H1 (cell line): ENCODE results near the gene DYNLT1. TPM values are rescaled to one million over a fixed set of nuclear protein-coding genes. Genes with fewer than 3 reads are reported as not detected.

ENCODE experiments used
- CTCF ChIA-PET: fragments of 300-600 bp; sonication (Branson Sonifier 250); formaldehyde crosslinking; loops from one replicate; lab custom pipeline; 2021; ENCODE audit not compliant: partially characterized antibody; lab: Charles Lee
- POLR2A ChIA-PET: fragments of 300-600 bp; sonication (Branson Sonifier 250); formaldehyde crosslinking; loops from one replicate; lab custom pipeline; 2021; ENCODE audit warnings: inconsistent platforms; ENCODE audit not compliant: partially characterized antibody; lab: Charles Lee
- DNase-seq, 2 experiments: peaks; one replicate each; pipeline versions ENCODE4 v3.0.0 to v3.0.0-alpha.2; 2010 to 2022; ENCODE audit warnings: low spot score in 2 of 2, low read depth in 1 of 2, mixed read lengths in 1 of 2
- FAIRE-seq: peaks from 2 replicates; lab custom pipeline; 2011; peaks lifted over from hg19 to GRCh38; lab: Jason Lieb, UNC
- H2AFZ ChIP-seq: 2 replicates; pipeline ENCODE4 v1.8.1; 2012; ENCODE audit warnings: low read length, inconsistent platforms
- H2AK5ac ChIP-seq: 2 replicates; pipeline ENCODE4 v1.6.1; 2013; ENCODE audit warnings: low read depth, low read length
- H2BK120ac ChIP-seq: replicated peaks from 2 replicates; pipeline ENCODE3; 2013; ENCODE audit warnings: low read depth, low read length, inconsistent platforms
- H2BK12ac ChIP-seq: 2 replicates; pipeline ENCODE4 v1.6.1; 2013; ENCODE audit warnings: low read depth, low read length
- H2BK15ac ChIP-seq: 2 replicates; pipeline ENCODE4 v1.6.1; 2013; ENCODE audit warnings: low read length
- H2BK20ac ChIP-seq: 2 replicates; pipeline ENCODE4 v1.6.1; 2013; ENCODE audit warnings: low read length
- H2BK5ac ChIP-seq: 2 replicates; pipeline ENCODE4 v1.6.1; 2013; ENCODE audit warnings: low read depth, low read length
- H3K14ac ChIP-seq: 2 replicates; pipeline ENCODE4 v1.6.1; 2013; ENCODE audit warnings: inconsistent platforms; ENCODE audit not compliant: insufficient read length
- H3K18ac ChIP-seq: 2 replicates; pipeline ENCODE4 v1.6.1; 2013; ENCODE audit warnings: low read length; ENCODE audit errors: extremely low read depth
- H3K23ac ChIP-seq: 2 replicates; pipeline ENCODE4 v1.6.1; 2013; ENCODE audit warnings: inconsistent platforms; ENCODE audit not compliant: insufficient read length
- H3K23me2 ChIP-seq: 2 replicates; pipeline ENCODE4 v1.6.1; 2013; ENCODE audit warnings: low read depth, low read length
- H3K27ac ChIP-seq: 2 replicates; pipeline ENCODE4 v1.6.1; 2011; ENCODE audit warnings: low read depth, low read length, inconsistent platforms
- H3K27me3 ChIP-seq, 4 experiments: replicated peaks in 1 of 4; 1 replicate in 1 of 4; 2 replicates in 3 of 4; pipeline versions ENCODE4 v1.6.1 to v1.8.1; 2011 to 2013; ENCODE audit warnings: low read length in 3 of 4, mild to moderate bottlenecking in 3 of 4, inconsistent platforms in 2 of 4, mixed read lengths in 2 of 4, moderate library complexity in 1 of 4; ENCODE audit not compliant: control insufficient read depth in 3 of 4, insufficient read depth in 3 of 4; ENCODE audit errors: extremely low read depth in 1 of 4
- H3K36me3 ChIP-seq, 4 experiments: 2 replicates each; pipeline versions ENCODE4 v1.6.1 to v1.8.1; 2011 to 2013; ENCODE audit warnings: mild to moderate bottlenecking in 4 of 4, low read length in 3 of 4, moderate library complexity in 2 of 4, control low read depth in 1 of 4, inconsistent platforms in 1 of 4; ENCODE audit not compliant: insufficient read depth in 4 of 4, control insufficient read depth in 2 of 4
- H3K4ac ChIP-seq: replicated peaks from 2 replicates; pipeline ENCODE3; 2013; ENCODE audit warnings: low read length, low read depth, mixed read lengths, inconsistent platforms; ENCODE audit not compliant: insufficient read length
- H3K4me1 ChIP-seq, 4 experiments: replicated peaks in 1 of 4; 1 replicate in 1 of 4; 2 replicates in 3 of 4; pipeline versions ENCODE4 v1.6.1 to v1.8.1; 2011 to 2013; ENCODE audit warnings: low read length in 3 of 4, inconsistent platforms in 2 of 4, mixed read lengths in 1 of 4; ENCODE audit not compliant: insufficient read depth in 4 of 4, control insufficient read depth in 3 of 4
- H3K4me2 ChIP-seq, 2 experiments: 2 replicates each; pipeline versions ENCODE4 v1.6.1 to v1.8.1; 2011 to 2013; ENCODE audit warnings: low read depth in 2 of 2, low read length in 2 of 2, control low read depth in 1 of 2, inconsistent platforms in 1 of 2, mild to moderate bottlenecking in 1 of 2; ENCODE audit not compliant: insufficient read depth in 1 of 2
- H3K4me3 ChIP-seq, 4 experiments: fragments of 200-600, 300-600 bp in 1 of 4; sonication (generic), shearing (Covaris generic), sonication (Bioruptor Twin) in 1 of 4; 2 replicates each; pipeline versions ENCODE4 v1.5.1 to v1.8.1; 2011 to 2016; ENCODE audit warnings: low read length in 4 of 4, low read depth in 3 of 4, control low read depth in 2 of 4, inconsistent platforms in 2 of 4, mild to moderate bottlenecking in 2 of 4, mixed read lengths in 1 of 4, moderate library complexity in 1 of 4; ENCODE audit not compliant: insufficient read depth in 2 of 4; ENCODE audit errors: extremely low read depth in 1 of 4
- H3K56ac ChIP-seq: replicated peaks from 2 replicates; pipeline ENCODE3; 2013; ENCODE audit warnings: low read depth, mild to moderate bottlenecking, mixed read lengths, low read length, inconsistent platforms; ENCODE audit not compliant: insufficient read length
- H3K79me1 ChIP-seq: 2 replicates; pipeline ENCODE4 v1.6.1; 2013; ENCODE audit warnings: low read depth, low read length, control low read depth
- H3K79me2 ChIP-seq, 2 experiments: 2 replicates each; pipeline versions ENCODE4 v1.6.1 to v1.8.1; 2012 to 2013; ENCODE audit warnings: low read length in 2 of 2, mild to moderate bottlenecking in 2 of 2, inconsistent platforms in 1 of 2; ENCODE audit not compliant: insufficient read depth in 2 of 2, control insufficient read depth in 1 of 2
- H3K9ac ChIP-seq, 4 experiments: replicated peaks in 1 of 4; 1 replicate in 1 of 4; 2 replicates in 3 of 4; pipeline versions ENCODE4 v1.6.1 to v1.8.1; 2011 to 2013; ENCODE audit warnings: low read depth in 3 of 4, low read length in 3 of 4, control low read depth in 2 of 4, mild to moderate bottlenecking in 2 of 4, moderate library complexity in 2 of 4, inconsistent platforms in 1 of 4; ENCODE audit errors: extremely low read depth in 1 of 4
- H3K9me3 ChIP-seq, 2 experiments: 2 replicates each; pipeline versions ENCODE4 v1.6.1 to v1.8.1; 2012 to 2013; ENCODE audit warnings: mild to moderate bottlenecking in 2 of 2, moderate library complexity in 2 of 2, control low read depth in 1 of 2, inconsistent platforms in 1 of 2, low read depth in 1 of 2, low read length in 1 of 2, mixed read lengths in 1 of 2; ENCODE audit not compliant: insufficient read depth in 2 of 2
- H4K20me1 ChIP-seq, 2 experiments: replicated peaks in 1 of 2; 2 replicates each; pipeline versions ENCODE3 to v1.8.1; 2011 to 2013; ENCODE audit warnings: inconsistent platforms in 2 of 2, low read length in 2 of 2, mild to moderate bottlenecking in 1 of 2; ENCODE audit not compliant: insufficient read depth in 2 of 2, control insufficient read depth in 1 of 2
- H4K5ac ChIP-seq: 2 replicates; pipeline ENCODE4 v1.6.1; 2013; ENCODE audit warnings: low read length, low read depth, mixed read lengths, inconsistent platforms; ENCODE audit not compliant: insufficient read length
- H4K8ac ChIP-seq: 2 replicates; pipeline ENCODE4 v1.8.0; 2013; ENCODE audit warnings: mild to moderate bottlenecking, moderate library complexity, low read length, inconsistent platforms; ENCODE audit not compliant: insufficient read depth; ENCODE audit errors: extremely low read depth
- H4K91ac ChIP-seq: replicated peaks from 2 replicates; pipeline ENCODE3; 2013; ENCODE audit warnings: low read length, mixed read lengths, inconsistent platforms; ENCODE audit not compliant: insufficient read length
- ASH2L ChIP-seq: fragments of 200-600, 300-600 bp; sonication (generic); IDR thresholded peaks from one replicate; pipeline ENCODE4 v1.7.1; 2017; ENCODE audit warnings: low read length
- CHD2 ChIP-seq: IDR thresholded peaks from 2 replicates; pipeline ENCODE4 v1.6.1; 2012; ENCODE audit warnings: low read length, improper control_type of control experiment
- EP300 ChIP-seq, 2 experiments: IDR thresholded peaks; 1 replicate in 1 of 2; 2 replicates in 1 of 2; pipeline ENCODE4 v1.6.1; 2011 to 2012; ENCODE audit warnings: low read depth in 2 of 2, low read length in 2 of 2, mild to moderate bottlenecking in 2 of 2, borderline replicate concordance in 1 of 2, inconsistent platforms in 1 of 2, moderate library complexity in 1 of 2
- JUND ChIP-seq: IDR thresholded peaks from 2 replicates; pipeline ENCODE4 v1.6.1; 2011; ENCODE audit warnings: mild to moderate bottlenecking, improper control_type of control experiment, low read length
- NANOG ChIP-seq: IDR thresholded peaks from 2 replicates; pipeline ENCODE4 v1.6.1; 2011; ENCODE audit warnings: low read length, low read depth, mild to moderate bottlenecking, inconsistent platforms; ENCODE audit not compliant: insufficient read depth, poor library complexity, severe bottlenecking
- POLR2A ChIP-seq, 2 experiments: IDR thresholded peaks; 1 replicate in 1 of 2; 2 replicates in 1 of 2; pipeline ENCODE4 v1.6.1; 2011; ENCODE audit warnings: low read depth in 2 of 2, low read length in 2 of 2, mild to moderate bottlenecking in 2 of 2; ENCODE audit errors: control extremely low read depth in 1 of 2
- POLR2AphosphoS5 ChIP-seq: IDR thresholded peaks from 2 replicates; pipeline ENCODE4 v1.6.1; 2011; ENCODE audit warnings: low read depth, low read length
- RAD21 ChIP-seq, 2 experiments: IDR thresholded peaks in 1 of 2; conservative IDR thresholded peaks in 1 of 2; 2 replicates each; pipeline ENCODE4 v1.6.1; 2011; ENCODE audit warnings: low read depth in 2 of 2, low read length in 2 of 2, improper control_type of control experiment in 1 of 2, inconsistent platforms in 1 of 2, mild to moderate bottlenecking in 1 of 2, moderate library complexity in 1 of 2
- RBBP5 ChIP-seq: IDR thresholded peaks from 2 replicates; pipeline ENCODE4 v1.7.1; 2012; ENCODE audit warnings: low read depth, mild to moderate bottlenecking, inconsistent platforms, low read length, moderate library complexity, borderline replicate concordance
- TAF7 ChIP-seq: optimal IDR thresholded peaks from 2 replicates; pipeline ENCODE3; 2011; ENCODE audit warnings: low read depth, mild to moderate bottlenecking, inconsistent platforms, low read length, moderate library complexity, borderline replicate concordance
- TCF12 ChIP-seq: IDR thresholded peaks from 2 replicates; pipeline ENCODE4 v1.6.1; 2011; ENCODE audit warnings: low read depth, mild to moderate bottlenecking, low read length
- ZNF274 ChIP-seq: IDR thresholded peaks from 2 replicates; pipeline ENCODE4 v1.7.0; 2012; ENCODE audit warnings: low read length, borderline replicate concordance; ENCODE audit errors: extremely low read depth
- whole genome bisulfite sequencing, 2 experiments: shearing (Covaris generic) in 1 of 2; methylation state at CpG; one replicate each; pipeline versions ENCODE4 v1.1.6 to v1.1.7; 2013 to 2015; ENCODE audit warnings: low lambda C conversion rate in 2 of 2, mixed read lengths in 2 of 2, inconsistent platforms in 1 of 2, low coverage in 1 of 2, missing lambda C conversion rate in 1 of 2; ENCODE audit not compliant: insufficient replicate concordance in 2 of 2, insufficient coverage in 1 of 2, insufficient read length in 1 of 2; ENCODE audit errors: extremely low coverage in 1 of 2, missing lambda C conversion rate in 1 of 2; 5-methylcytosine and 5-hydroxymethylcytosine counted together
- polyA plus RNA-seq, 7 experiments: library from polyadenylated mRNA; depleted of rRNA in 3 of 7; stranded (reverse) in 5 of 7; unstranded in 2 of 7; fragments of >200 nt in 5 of 7; fragments of 200-250 nt in 2 of 7; gene quantifications; 1 replicate in 5 of 7; 2 replicates in 1 of 7; 4 replicates in 1 of 7; pipeline versions ENCODE4 v1.2.1 to v1.2.3, GENCODE V29; 2011 to 2013; ENCODE audit warnings: missing spikeins in 2 of 7, mixed read lengths in 2 of 7
- total RNA-seq: library from RNA; stranded (reverse); fragmentation: NEBNext Ultra II Directional; extraction: Animal tissue kit (Norgen Biotek cat#: 25700); gene quantifications from 2 replicates; pipeline ENCODE4 v1.2.1, GENCODE V29; 2021

Gene DYNLT1
- total and polyA plus RNA-seq, 2 of the 8 experiments (the other 6 are each of a cell fraction or from before 2014, with no cell fraction given), result 119 to 245 TPM

- Histone ChIP-seq H4K5ac (no peak overlapping the region), H3K14ac (no peak overlapping the region), H3K56ac (no peak overlapping the region), H2BK15ac (no peak overlapping the region), H2AFZ (no peak overlapping the region), H3K9ac (no peak overlapping the region), H3K18ac (no peak overlapping the region), H3K79me1 (peaks cover 2% of the 10 kb centered on the region), H3K4me2 (no peak overlapping the region), H4K8ac (no peak overlapping the region; the same call in 1 of the 2 replicates), H3K23ac (no peak overlapping the region), H3K27me3 (no peaks in the 10 kb centered on the region), H2AK5ac (no peak overlapping the region), H3K4ac (no peak overlapping the region), H2BK20ac (no peak overlapping the region), H2BK5ac (no peak overlapping the region), H3K9me3 (no peaks in the 10 kb centered on the region), H2BK120ac (no peak overlapping the region), H4K20me1 (peaks cover 4 to 6% of the 10 kb centered on the region in 2 experiments), H3K27ac (no peak overlapping the region), H3K36me3 (peaks cover 0 to 31% (median 12%) of the 10 kb centered on the region in 4 experiments; a peak in 6 of 8 replicates), H3K4me1 (no peaks in the 10 kb centered on the region), H4K91ac (no peak overlapping the region), H2BK12ac (no peak overlapping the region), H3K4me3 (no peak overlapping the region), H3K79me2 (0 out of 4 replicates have a peak, but pooled peaks cover 0 to 3% of the 10 kb centered on the region in 2 experiments), H3K23me2 (no peaks in the 10 kb centered on the region)
- ChIA-PET POLR2A (interaction anchor here (1.2 to 1.4 kb wide), 4 partner anchors 10 to 148 kb away, joined by 3 read pairs; no protein-coding TSS in a partner anchor), CTCF (interaction anchor here (1.0 to 1.5 kb wide), 3 partner anchors 23 to 422 kb away, joined by 3 to 4 read pairs (median 3); no protein-coding TSS in a partner anchor)
- no peak for FAIRE-seq
- DNase-seq, result no peak
- WGBS, 2 experiments, result 89% methylated on average over 8 of the region's 8 CpGs; no CpG with 5 or more reads in 1 of the 2 experiments
- TF ChIP-seq RAD21 (IDR thresholded peaks at IDR 0.05 in 1 of 2, conservative IDR thresholded peaks at IDR 0.05 in 1 of 2; ENCODE audit: low read depth in 2 of 2, low read length in 2 of 2) (no peak), POLR2A (IDR thresholded peaks at IDR 0.05; ENCODE audit: control extremely low read depth in 1 of 2, low read depth in 2 of 2, low read length in 2 of 2) (no peak), TCF12 (no peak), JUND (no peak), ZNF274 (no peak), NANOG (no peak), EP300 (IDR thresholded peaks at IDR 0.05; ENCODE audit: borderline replicate concordance in 1 of 2, low read depth in 2 of 2, low read length in 2 of 2) (no peak), POLR2AphosphoS5 (no peak), ASH2L (no peak), TAF7 (no peak), CHD2 (no peak), RBBP5 (no peak)
These were observed 7.8 kb downstream of the DYNLT1 start for GRCh38 chr6:158636778-158637177.
